Upper lobe of right lung (tissue), 1 donor: ENCODE data around the gene TSEN54. TPM values are rescaled to one million over a fixed set of nuclear protein-coding genes. Genes with fewer than 3 reads are reported as not detected.
A peak's percentile ranks its signal among the peaks of the same experiment; 100 is the strongest.

Source experiments
- ATAC-seq: fragments of 200-7000 bp; cut with Tn5 transposase; one replicate; pipeline ENCODE4 v1.9.1; 2020; ENCODE audit warnings: mild to moderate bottlenecking, moderate library complexity
- DNase-seq: peaks from one replicate; pipeline ENCODE4 v3.0.0-alpha.2; 2020
- H3K27ac ChIP-seq: fragments of 200-600 bp; one replicate; pipeline ENCODE4 v1.8.0; 2022
- H3K27me3 ChIP-seq: fragments of 200-600 bp; one replicate; pipeline ENCODE4 v1.8.0; 2022; ENCODE audit warnings: mild to moderate bottlenecking
- H3K36me3 ChIP-seq: fragments of 200-600 bp; one replicate; pipeline ENCODE4 v1.8.0; 2022
- H3K4me1 ChIP-seq: fragments of 200-600 bp; one replicate; pipeline ENCODE4 v1.8.0; 2022
- H3K4me3 ChIP-seq: fragments of 200-600 bp; one replicate; pipeline ENCODE4 v1.8.0; 2022; ENCODE audit warnings: mild to moderate bottlenecking
- H3K9me3 ChIP-seq: fragments of 200-600 bp; one replicate; pipeline ENCODE4 v1.8.0; 2022
- intact Hi-C: fragments of 100-400 bp; cut with DNase I; formaldehyde crosslinking; loops from one replicate; pipeline ENCODE4 v1.11.0; 2022
- total RNA-seq: library from RNA; stranded (reverse); fragmentation: NEBNext Ultra II Directional; extraction: Animal tissue kit (Norgen Biotek cat#: 25700); gene quantifications from one replicate; pipeline ENCODE4 v1.2.1, GENCODE V29; 2021
- TF ChIP-seq, protein P1 (sequence below): fragments of 200-600 bp; IDR thresholded peaks from one replicate; pipeline ENCODE4 v1.8.0; 2022; ENCODE audit warnings: antibody characterized with exemption
- donor health status: DM: no; HTN: yes; CAD: no; lungs with severe emphysema.

Gene TSEN54
- total RNA-seq, 1 donor from 2014 or later = 21.6 TPM

DNA sequence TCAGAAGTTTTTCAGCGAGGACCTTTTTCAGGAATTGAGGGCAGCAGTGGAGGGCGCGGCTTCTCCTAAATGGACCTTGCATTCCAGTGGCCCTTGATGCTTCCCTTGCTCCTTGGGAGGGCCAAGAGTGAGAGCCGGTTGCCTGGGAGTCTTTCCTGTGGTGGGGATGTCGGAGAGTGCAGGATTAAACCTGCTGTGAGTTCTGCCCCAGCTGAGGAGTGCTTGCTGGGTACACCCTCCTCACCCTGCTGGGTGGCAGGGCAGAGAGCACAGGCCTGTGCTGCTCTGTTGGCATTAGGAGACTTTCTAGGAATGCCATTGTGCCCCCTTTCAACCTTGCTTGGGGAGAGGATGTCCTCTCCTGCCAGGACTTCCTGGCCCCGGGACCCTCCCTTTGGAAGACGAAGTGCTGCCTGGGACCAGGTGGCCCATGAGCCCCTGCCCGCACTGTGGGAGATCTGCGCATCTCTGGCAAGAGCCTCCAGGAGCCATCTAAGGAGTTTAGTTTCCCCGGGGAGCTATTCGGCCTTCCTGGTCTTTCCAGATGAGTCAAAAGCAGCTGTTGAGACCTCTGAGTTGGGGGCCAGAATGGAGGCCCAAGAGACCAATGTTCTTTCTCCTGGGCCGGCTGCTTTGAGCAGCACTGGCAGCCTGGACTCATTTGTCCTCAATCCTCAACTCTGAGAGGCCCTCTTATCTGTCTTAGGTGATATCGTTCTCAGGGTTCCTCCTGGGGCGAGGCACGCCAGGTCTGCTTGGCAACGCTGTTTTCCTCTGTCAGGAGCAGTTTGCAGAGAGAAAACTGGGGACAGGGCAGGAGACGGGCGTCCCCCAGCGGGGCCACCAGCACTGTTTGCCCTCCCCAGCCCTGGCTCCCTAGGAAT lies 14.8 kb downstream of the TSEN54 start:
- TF ChIP-seq, protein P1, sequence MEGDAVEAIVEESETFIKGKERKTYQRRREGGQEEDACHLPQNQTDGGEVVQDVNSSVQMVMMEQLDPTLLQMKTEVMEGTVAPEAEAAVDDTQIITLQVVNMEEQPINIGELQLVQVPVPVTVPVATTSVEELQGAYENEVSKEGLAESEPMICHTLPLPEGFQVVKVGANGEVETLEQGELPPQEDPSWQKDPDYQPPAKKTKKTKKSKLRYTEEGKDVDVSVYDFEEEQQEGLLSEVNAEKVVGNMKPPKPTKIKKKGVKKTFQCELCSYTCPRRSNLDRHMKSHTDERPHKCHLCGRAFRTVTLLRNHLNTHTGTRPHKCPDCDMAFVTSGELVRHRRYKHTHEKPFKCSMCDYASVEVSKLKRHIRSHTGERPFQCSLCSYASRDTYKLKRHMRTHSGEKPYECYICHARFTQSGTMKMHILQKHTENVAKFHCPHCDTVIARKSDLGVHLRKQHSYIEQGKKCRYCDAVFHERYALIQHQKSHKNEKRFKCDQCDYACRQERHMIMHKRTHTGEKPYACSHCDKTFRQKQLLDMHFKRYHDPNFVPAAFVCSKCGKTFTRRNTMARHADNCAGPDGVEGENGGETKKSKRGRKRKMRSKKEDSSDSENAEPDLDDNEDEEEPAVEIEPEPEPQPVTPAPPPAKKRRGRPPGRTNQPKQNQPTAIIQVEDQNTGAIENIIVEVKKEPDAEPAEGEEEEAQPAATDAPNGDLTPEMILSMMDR = no peak
- DNase-seq = no peak
- ATAC-seq = peak; percentile 29
- Histone ChIP-seq H3K9me3 (no peaks in the 10 kb centered on the region), H3K36me3 (peaks cover 6% of the 10 kb centered on the region), H3K27me3 (no peaks in the 10 kb centered on the region), H3K4me3 (no peak overlapping the region), H3K4me1 (peaks cover 27% of the 10 kb centered on the region), H3K27ac (peak overlapping the region; percentile 73)
- intact Hi-C loops = no loop called here

DNA sequence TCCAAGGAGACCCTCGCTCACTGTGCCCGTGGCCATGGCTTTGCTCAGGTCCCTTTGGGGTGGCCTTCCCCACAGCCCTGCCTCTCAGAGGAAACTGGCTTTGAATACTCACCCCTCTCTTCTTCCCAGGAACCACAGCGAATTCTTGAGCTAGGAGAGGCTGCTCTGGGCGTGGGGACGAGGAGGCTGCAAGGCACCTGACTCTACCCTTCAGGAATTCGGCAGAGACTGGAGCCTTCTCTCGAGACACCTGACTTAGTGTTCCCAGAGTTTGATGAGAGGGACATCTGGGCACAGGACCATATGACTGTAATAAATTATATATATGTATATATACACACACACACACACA lies 15.4 kb downstream of the TSEN54 start:
- H3K27me3 ChIP-seq = no peaks in the 10 kb centered on the region
- intact Hi-C loops = no loop called here
- peak; percentile 85 for ATAC-seq
- peaks cover 21% of the 10 kb centered on the region for H3K4me1 ChIP-seq
- DNase-seq = peak; percentile 78
- peaks cover 6% of the 10 kb centered on the region for H3K36me3 ChIP-seq
- no peaks in the 10 kb centered on the region for H3K9me3 ChIP-seq
- no peak overlapping the region for H3K4me3 ChIP-seq
- TF ChIP-seq, protein P1 = no peak
- peak overlapping the region; percentile 73 for H3K27ac ChIP-seq

DNA sequence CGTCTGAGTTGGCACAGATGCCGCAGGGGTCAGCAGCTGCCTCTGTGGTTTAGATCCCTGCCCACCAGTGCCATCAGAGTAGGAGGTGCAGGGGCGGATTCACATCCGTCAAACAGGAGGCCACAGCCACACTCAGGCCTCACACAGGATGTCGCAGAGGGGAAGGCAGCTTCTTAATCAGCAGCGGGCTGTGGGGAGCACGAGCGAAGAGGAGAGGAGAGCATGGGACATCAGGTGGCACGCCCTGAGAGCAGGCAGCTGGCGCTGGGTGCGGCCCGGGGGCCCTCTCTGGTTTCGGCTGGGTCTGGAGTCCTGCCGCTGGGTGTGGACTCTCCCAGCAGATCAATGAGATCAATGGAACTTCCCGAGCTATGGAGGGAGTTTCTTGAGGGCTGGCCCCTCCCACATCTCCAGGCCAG lies 18.8 kb downstream of the TSEN54 start:
- H3K4me3 ChIP-seq = no peak overlapping the region
- TF ChIP-seq, protein P1 = no peak
- no peaks in the 10 kb centered on the region for H3K9me3 ChIP-seq
- ATAC-seq (peak; percentile 15), DNase-seq (no peak)
- intact Hi-C loops = no loop called here
- no peaks in the 10 kb centered on the region for H3K27me3 ChIP-seq
- peak overlapping the region; percentile 51 for H3K27ac ChIP-seq
- peaks cover 6% of the 10 kb centered on the region for H3K36me3 ChIP-seq
- peaks cover 13% of the 10 kb centered on the region for H3K4me1 ChIP-seq

DNA sequence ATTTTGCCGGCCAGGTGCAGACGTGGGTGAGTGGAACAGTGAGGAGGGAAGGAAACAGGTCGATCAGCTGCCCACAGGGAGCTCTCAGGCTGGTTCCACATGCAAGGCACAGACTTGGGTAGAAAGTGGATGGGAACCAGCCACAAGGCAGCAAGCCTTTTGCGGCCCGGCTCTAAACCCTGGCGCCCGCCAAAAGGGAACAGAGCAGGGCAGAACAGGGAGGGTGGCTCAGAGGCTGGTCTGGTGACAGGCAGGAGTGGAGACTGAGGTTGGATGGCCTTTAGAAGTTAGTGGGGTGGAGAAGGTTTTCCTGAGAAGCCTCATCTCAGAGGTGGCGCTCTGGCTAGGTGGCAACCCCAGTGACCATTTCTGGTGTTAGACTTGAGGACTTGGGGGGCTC lies 19.5 kb downstream of the TSEN54 start:
- ATAC-seq = no peak
- TF ChIP-seq, protein P1 = no peak
- peaks cover 6% of the 10 kb centered on the region for H3K36me3 ChIP-seq

DNA sequence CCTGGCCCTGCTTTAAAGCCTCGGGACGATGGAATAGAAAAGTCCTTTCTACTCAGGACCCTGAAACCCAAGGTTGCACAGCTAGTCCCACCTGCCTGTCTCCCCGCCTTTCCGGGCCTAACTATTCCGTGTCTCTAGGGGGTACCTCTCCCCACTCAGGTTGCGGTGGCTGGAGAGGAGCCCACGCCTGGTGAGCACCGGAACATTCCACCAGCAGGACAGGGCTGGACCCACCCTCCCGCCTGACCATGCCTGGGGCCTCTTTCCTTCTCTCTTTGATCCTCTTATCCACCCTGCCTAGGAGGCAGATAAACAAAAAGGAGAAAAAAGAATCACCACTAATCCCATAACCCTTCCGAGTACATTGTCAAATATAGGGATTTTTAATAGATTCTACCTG lies 20.0 kb downstream of the TSEN54 start:
- intact Hi-C loops = no loop called here
- peaks cover 6% of the 10 kb centered on the region for H3K36me3 ChIP-seq
- TF ChIP-seq, protein P1 = no peak
- H3K27ac ChIP-seq = peak overlapping the region; percentile 51
- no peak for DNase-seq
- peak; percentile 15 for ATAC-seq
- no peaks in the 10 kb centered on the region for H3K27me3 ChIP-seq
- H3K4me3 ChIP-seq = no peak overlapping the region
- H3K9me3 ChIP-seq = no peaks in the 10 kb centered on the region
- H3K4me1 ChIP-seq = peaks cover 6% of the 10 kb centered on the region

More for the DNA sequence above, 19.5 kb downstream of the TSEN54 start:
- no peak for DNase-seq
- Histone ChIP-seq H3K9me3 (no peaks in the 10 kb centered on the region), H3K27ac (peak overlapping the region; percentile 51), H3K4me3 (no peak overlapping the region), H3K4me1 (peaks cover 11% of the 10 kb centered on the region), H3K27me3 (no peaks in the 10 kb centered on the region)
- intact Hi-C loops = no loop called here
